PC-9 (cell line): ENCODE results near the gene FBRSL1.
"Not testable (repeated sequence)": the region's sequence is repeated elsewhere in the genome, so short reads cannot be mapped to it uniquely, and the experiment has no call there.

Experiments
- EZH2 ChIP-seq: fragments of 200-600 bp; sonication (generic); IDR thresholded peaks from 2 replicates; pipeline ENCODE4 v1.8.0; 2017; ENCODE audit warnings: antibody characterized with exemption, low read depth
- TF ChIP-seq, protein P1 (sequence below): fragments of 200-600 bp; sonication (generic); conservative IDR thresholded peaks from 2 replicates; pipeline ENCODE4 v1.6.1; 2017; ENCODE audit warnings: mixed run types, antibody characterized with exemption, mild to moderate bottlenecking, moderate library complexity

DNA sequence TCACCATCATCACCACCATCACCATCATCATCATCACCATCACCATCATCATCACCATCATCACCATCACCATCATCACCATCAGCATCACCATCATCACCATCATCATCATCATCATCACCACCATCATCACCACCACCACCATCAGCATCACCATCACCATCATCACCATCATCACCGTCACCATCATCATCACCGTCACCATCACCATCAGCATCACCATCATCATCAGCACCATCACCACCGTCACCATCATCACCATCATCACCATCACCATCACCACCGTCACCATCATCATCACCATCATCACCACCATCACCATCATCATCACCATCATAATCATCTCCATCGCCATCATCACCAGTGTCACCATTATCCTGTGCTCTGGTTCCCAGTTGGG, 25.6 kb upstream of the FBRSL1 start:
- TF ChIP-seq, protein P1, sequence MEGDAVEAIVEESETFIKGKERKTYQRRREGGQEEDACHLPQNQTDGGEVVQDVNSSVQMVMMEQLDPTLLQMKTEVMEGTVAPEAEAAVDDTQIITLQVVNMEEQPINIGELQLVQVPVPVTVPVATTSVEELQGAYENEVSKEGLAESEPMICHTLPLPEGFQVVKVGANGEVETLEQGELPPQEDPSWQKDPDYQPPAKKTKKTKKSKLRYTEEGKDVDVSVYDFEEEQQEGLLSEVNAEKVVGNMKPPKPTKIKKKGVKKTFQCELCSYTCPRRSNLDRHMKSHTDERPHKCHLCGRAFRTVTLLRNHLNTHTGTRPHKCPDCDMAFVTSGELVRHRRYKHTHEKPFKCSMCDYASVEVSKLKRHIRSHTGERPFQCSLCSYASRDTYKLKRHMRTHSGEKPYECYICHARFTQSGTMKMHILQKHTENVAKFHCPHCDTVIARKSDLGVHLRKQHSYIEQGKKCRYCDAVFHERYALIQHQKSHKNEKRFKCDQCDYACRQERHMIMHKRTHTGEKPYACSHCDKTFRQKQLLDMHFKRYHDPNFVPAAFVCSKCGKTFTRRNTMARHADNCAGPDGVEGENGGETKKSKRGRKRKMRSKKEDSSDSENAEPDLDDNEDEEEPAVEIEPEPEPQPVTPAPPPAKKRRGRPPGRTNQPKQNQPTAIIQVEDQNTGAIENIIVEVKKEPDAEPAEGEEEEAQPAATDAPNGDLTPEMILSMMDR: not testable (repeated sequence)
- not testable (repeated sequence) for TF ChIP-seq EZH2
